ENCODE measurements around the gene CCDC141. TPM values are rescaled to one million over a fixed set of nuclear protein-coding genes. Genes with fewer than 3 reads are reported as not detected.

Gene CCDC141
- total and polyA plus RNA-seq, 12 donors, result 5.2 to 379 (median 224) TPM

GRCh38 chr2:179082697-179083096 lies 32.8 kb upstream of the CCDC141 start:
- no peak overlapping the region for H3K4me3 ChIP-seq
- H3K27ac ChIP-seq, result no peak overlapping the region
- peaks cover 0 to 19% (median 0%) of the 10 kb centered on the region in 11 donors for H3K9me3 ChIP-seq
- 75 to 98% methylated on average over 2 of the region's 2 CpGs for WGBS, 2 donors
- DNase-seq (no peak), ATAC-seq (no peak)
- TF ChIP-seq, protein P1, sequence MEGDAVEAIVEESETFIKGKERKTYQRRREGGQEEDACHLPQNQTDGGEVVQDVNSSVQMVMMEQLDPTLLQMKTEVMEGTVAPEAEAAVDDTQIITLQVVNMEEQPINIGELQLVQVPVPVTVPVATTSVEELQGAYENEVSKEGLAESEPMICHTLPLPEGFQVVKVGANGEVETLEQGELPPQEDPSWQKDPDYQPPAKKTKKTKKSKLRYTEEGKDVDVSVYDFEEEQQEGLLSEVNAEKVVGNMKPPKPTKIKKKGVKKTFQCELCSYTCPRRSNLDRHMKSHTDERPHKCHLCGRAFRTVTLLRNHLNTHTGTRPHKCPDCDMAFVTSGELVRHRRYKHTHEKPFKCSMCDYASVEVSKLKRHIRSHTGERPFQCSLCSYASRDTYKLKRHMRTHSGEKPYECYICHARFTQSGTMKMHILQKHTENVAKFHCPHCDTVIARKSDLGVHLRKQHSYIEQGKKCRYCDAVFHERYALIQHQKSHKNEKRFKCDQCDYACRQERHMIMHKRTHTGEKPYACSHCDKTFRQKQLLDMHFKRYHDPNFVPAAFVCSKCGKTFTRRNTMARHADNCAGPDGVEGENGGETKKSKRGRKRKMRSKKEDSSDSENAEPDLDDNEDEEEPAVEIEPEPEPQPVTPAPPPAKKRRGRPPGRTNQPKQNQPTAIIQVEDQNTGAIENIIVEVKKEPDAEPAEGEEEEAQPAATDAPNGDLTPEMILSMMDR (IDR thresholded peaks at IDR 0.05), result no peak
- H3K4me1 ChIP-seq, result peaks cover 0 to 7% (median 0%) of the 10 kb centered on the region in 9 donors
- H3K27me3 ChIP-seq, result no peaks in the 10 kb centered on the region
- H3K36me3 ChIP-seq, result no peaks in the 10 kb centered on the region
- intact Hi-C loops (cut with DNase I), result no loop called here

GRCh38 chr2:179081954-179082353 lies 32.0 kb upstream of the CCDC141 start:
- Histone ChIP-seq H3K4me3 (no peak overlapping the region), H3K36me3 (no peaks in the 10 kb centered on the region), H3K27ac (no peak overlapping the region), H3K4me1 (peaks cover 0 to 7% (median 0%) of the 10 kb centered on the region in 9 donors), H3K27me3 (no peaks in the 10 kb centered on the region), H3K9me3 (peaks cover 0 to 26% (median 0%) of the 10 kb centered on the region in 11 donors)
- TF ChIP-seq, protein P1 (IDR thresholded peaks at IDR 0.05), result no peak
- DNase-seq (no peak), ATAC-seq (no peak)
- intact Hi-C loops (cut with DNase I), result no loop called here

GRCh38 chr2:179072527-179072926 lies 22.6 kb upstream of the CCDC141 start:
- TF ChIP-seq, protein P1 (IDR thresholded peaks at IDR 0.05), result no peak
- Histone ChIP-seq H3K4me3 (no peak overlapping the region), H3K36me3 (no peaks in the 10 kb centered on the region), H3K27ac (no peak overlapping the region), H3K4me1 (peaks cover 0 to 25% (median 13%) of the 10 kb centered on the region in 9 donors), H3K9me3 (peaks cover 0 to 11% (median 0%) of the 10 kb centered on the region in 11 donors), H3K27me3 (no peaks in the 10 kb centered on the region)
- intact Hi-C loops (cut with DNase I), result no loop called here
- ATAC-seq (no peak), DNase-seq (no peak)
- WGBS, 2 donors, result 69 to 80% methylated on average over 3 of the region's 3 CpGs

- ATAC-seq, result peak in 1 of 8 donors; percentile 13
- 60 to 76% methylated on average over 3 of the region's 3 CpGs for WGBS, 2 donors
Observed at GRCh38 chr2:179071810-179072355, 21.9 kb upstream of the CCDC141 start.

More at GRCh38 chr2:179071810-179072355, 21.9 kb upstream of the CCDC141 start:
- Histone ChIP-seq H3K27me3 (no peaks in the 10 kb centered on the region), H3K27ac (no peak overlapping the region), H3K4me3 (no peak overlapping the region), H3K36me3 (no peaks in the 10 kb centered on the region), H3K9me3 (peaks cover 0 to 11% (median 0%) of the 10 kb centered on the region in 11 donors), H3K4me1 (peaks cover 0 to 25% (median 13%) of the 10 kb centered on the region in 9 donors)
- no peak for DNase-seq
- TF ChIP-seq, protein P1 (IDR thresholded peaks at IDR 0.05), result no peak
- intact Hi-C loops (cut with DNase I), result no loop called here
